ENCODE data around the gene DAB2IP. TPM values are rescaled to one million over a fixed set of nuclear protein-coding genes. Genes with fewer than 3 reads are reported as not detected.
"Not testable (repeated sequence)": the region's sequence is repeated elsewhere in the genome, so short reads cannot be mapped to it uniquely, and the experiment has no call there.

Gene DAB2IP
- polyA plus RNA-seq, 4 donors = 13.8 to 39.0 (median 28.3) TPM

DNA sequence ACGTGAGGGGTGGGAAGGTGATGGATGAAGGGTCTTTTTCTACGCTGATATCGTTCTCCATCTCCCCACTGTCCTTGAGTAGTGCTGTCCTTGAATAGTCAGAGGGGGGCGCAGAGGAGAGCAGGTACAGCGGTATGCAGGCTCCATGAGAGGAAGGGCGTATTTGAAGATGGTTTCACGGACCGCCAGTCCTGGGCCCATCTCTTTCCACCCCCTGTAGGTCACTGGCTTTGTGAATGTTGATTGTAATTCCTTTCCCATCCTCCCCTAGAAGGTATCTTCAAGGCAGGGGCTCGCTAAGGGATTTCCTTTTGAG lies 40.8 kb upstream of the DAB2IP start:
- Histone ChIP-seq H3K27me3 (ENCODE audit: control insufficient read depth in 3 of 3, insufficient read depth in 3 of 3, low read length in 3 of 3) (no peaks in the 10 kb centered on the region), H3K9me3 (ENCODE audit: control insufficient read depth in 2 of 2, insufficient read depth in 1 of 2, low read depth in 1 of 2, low read length in 1 of 2) (no peaks in the 10 kb centered on the region), H3K27ac (ENCODE audit: low read depth in 1 of 3, low read length in 2 of 3) (no peak overlapping the region), H3K36me3 (ENCODE audit: control insufficient read depth in 3 of 3, insufficient read depth in 2 of 3, low read depth in 1 of 3, low read length in 3 of 3) (no peaks in the 10 kb centered on the region), H3K4me1 (ENCODE audit: control insufficient read depth in 3 of 3, insufficient read depth in 2 of 3, low read depth in 1 of 3, low read length in 2 of 3) (peaks cover 0 to 16% (median 3%) of the 10 kb centered on the region in 3 donors), H3K4me3 (ENCODE audit: low read depth in 1 of 3, low read length in 3 of 3) (no peak overlapping the region)
- FAIRE-seq = no peak
- no peak for DNase-seq
- 76 to 87% (median 86%) methylated on average over 9 of the region's 9 CpGs for WGBS, 3 donors

DNA sequence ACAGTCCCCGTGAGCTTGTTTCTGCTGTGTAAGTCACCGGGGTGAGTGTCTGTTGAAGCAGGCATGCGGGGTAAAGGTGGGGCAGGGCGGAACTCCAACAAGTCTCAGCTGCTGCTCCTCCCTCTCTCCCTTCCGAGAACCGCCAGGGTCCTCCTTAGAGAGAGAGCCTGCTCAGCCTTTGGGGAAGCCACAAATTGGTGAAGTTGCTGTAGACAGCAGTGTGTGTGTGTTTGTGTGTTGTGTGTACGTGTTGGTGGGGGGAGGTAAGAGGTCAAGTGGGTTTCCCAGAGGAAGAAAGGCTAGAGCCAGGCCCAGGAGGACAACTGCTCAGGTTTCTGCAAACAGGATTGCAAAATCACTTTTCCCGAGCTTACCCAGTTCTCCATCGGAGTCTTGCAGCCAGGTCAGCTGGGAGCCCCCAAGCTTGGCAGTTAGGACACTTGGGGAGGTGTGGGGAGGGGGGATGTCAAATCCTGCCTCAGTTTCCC lies 38.9 kb upstream of the DAB2IP start:
- no peaks in the 10 kb centered on the region for H3K36me3 ChIP-seq (ENCODE audit: control insufficient read depth in 3 of 3, insufficient read depth in 2 of 3, low read depth in 1 of 3, low read length in 3 of 3)
- 5 to 26% (median 8%) methylated on average over 9 of the region's 9 CpGs for WGBS, 3 donors
- no peak for FAIRE-seq

GRCh38 chr9:121613009-121613752 lies 38.3 kb upstream of the DAB2IP start:
- no peak for FAIRE-seq
- H3K36me3 ChIP-seq (ENCODE audit: control insufficient read depth in 3 of 3, insufficient read depth in 2 of 3, low read depth in 1 of 3, low read length in 3 of 3) = no peaks in the 10 kb centered on the region
- no peaks in the 10 kb centered on the region for H3K27me3 ChIP-seq (ENCODE audit: control insufficient read depth in 3 of 3, insufficient read depth in 3 of 3, low read length in 3 of 3)
- WGBS, 3 donors = 45 to 57% (median 46%) methylated on average over 11 of the region's 11 CpGs
- H3K4me3 ChIP-seq (ENCODE audit: low read depth in 1 of 3, low read length in 3 of 3) = no peak overlapping the region
- H3K4me1 ChIP-seq (ENCODE audit: control insufficient read depth in 3 of 3, insufficient read depth in 2 of 3, low read depth in 1 of 3, low read length in 2 of 3) = peaks cover 0 to 16% (median 3%) of the 10 kb centered on the region in 3 donors
- no peak for DNase-seq
- no peak overlapping the region for H3K27ac ChIP-seq (ENCODE audit: low read depth in 1 of 3, low read length in 2 of 3)
- no peaks in the 10 kb centered on the region for H3K9me3 ChIP-seq (ENCODE audit: control insufficient read depth in 2 of 2, insufficient read depth in 1 of 2, low read depth in 1 of 2, low read length in 1 of 2)

More for the DNA sequence above, 38.9 kb upstream of the DAB2IP start:
- Histone ChIP-seq H3K4me3 (ENCODE audit: low read depth in 1 of 3, low read length in 3 of 3) (no peak overlapping the region), H3K27ac (ENCODE audit: low read depth in 1 of 3, low read length in 2 of 3) (no peak overlapping the region), H3K27me3 (ENCODE audit: control insufficient read depth in 3 of 3, insufficient read depth in 3 of 3, low read length in 3 of 3) (no peaks in the 10 kb centered on the region), H3K9me3 (ENCODE audit: control insufficient read depth in 2 of 2, insufficient read depth in 1 of 2, low read depth in 1 of 2, low read length in 1 of 2) (no peaks in the 10 kb centered on the region), H3K4me1 (ENCODE audit: control insufficient read depth in 3 of 3, insufficient read depth in 2 of 3, low read depth in 1 of 3, low read length in 2 of 3) (peaks cover 0 to 16% (median 3%) of the 10 kb centered on the region in 3 donors)
- DNase-seq = peak; percentile 40 to 85

- H3K27me3 ChIP-seq (ENCODE audit: control insufficient read depth in 3 of 3, insufficient read depth in 3 of 3, low read length in 3 of 3) = no peaks in the 10 kb centered on the region
Observed at GRCh38 chr9:121616123-121616755, 35.2 kb upstream of the DAB2IP start.

DNA sequence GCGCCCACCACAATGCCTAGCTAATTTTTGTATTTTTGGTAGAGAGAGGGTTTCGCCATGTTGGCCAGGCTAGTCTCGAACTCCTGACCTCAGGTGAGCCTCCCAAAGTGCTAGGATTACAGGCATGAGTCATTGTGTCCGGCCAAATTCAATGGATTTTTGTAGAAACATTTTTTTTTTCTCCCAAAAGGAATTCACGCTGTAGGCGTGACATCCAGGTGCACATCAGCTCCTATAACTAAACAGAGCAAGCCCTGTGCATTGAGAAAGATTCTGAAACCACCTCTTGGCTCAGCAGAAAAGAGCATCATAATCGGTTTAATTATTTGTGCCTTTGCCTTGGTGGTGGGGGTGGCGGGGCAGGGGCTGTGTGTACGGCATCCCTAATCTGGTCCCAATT lies 32.9 kb upstream of the DAB2IP start:
- no peak for FAIRE-seq
- Histone ChIP-seq H3K4me3 (ENCODE audit: low read depth in 1 of 3, low read length in 3 of 3) (no peak overlapping the region), H3K4me1 (ENCODE audit: control insufficient read depth in 3 of 3, insufficient read depth in 2 of 3, low read depth in 1 of 3, low read length in 2 of 3) (peaks cover 0 to 4% (median 0%) of the 10 kb centered on the region in 3 donors), H3K27ac (ENCODE audit: low read depth in 1 of 3, low read length in 2 of 3) (no peak overlapping the region), H3K36me3 (ENCODE audit: control insufficient read depth in 3 of 3, insufficient read depth in 2 of 3, low read depth in 1 of 3, low read length in 3 of 3) (no peaks in the 10 kb centered on the region), H3K27me3 (ENCODE audit: control insufficient read depth in 3 of 3, insufficient read depth in 3 of 3, low read length in 3 of 3) (no peaks in the 10 kb centered on the region), H3K9me3 (ENCODE audit: control insufficient read depth in 2 of 2, insufficient read depth in 1 of 2, low read depth in 1 of 2, low read length in 1 of 2) (no peaks in the 10 kb centered on the region)
- DNase-seq = no peak
- 80 to 87% (median 84%) methylated on average over 9 of the region's 9 CpGs for WGBS, 3 donors

More at GRCh38 chr9:121616123-121616755, 35.2 kb upstream of the DAB2IP start:
- no peak overlapping the region for H3K27ac ChIP-seq (ENCODE audit: low read depth in 1 of 3, low read length in 2 of 3)
- no peaks in the 10 kb centered on the region for H3K9me3 ChIP-seq (ENCODE audit: control insufficient read depth in 2 of 2, insufficient read depth in 1 of 2, low read depth in 1 of 2, low read length in 1 of 2)
- no peaks in the 10 kb centered on the region for H3K36me3 ChIP-seq (ENCODE audit: control insufficient read depth in 3 of 3, insufficient read depth in 2 of 3, low read depth in 1 of 3, low read length in 3 of 3)
- no peak for FAIRE-seq
- WGBS, 3 donors = 84 to 87% (median 85%) methylated on average over 14 of the region's 14 CpGs
- no peak overlapping the region for H3K4me3 ChIP-seq (ENCODE audit: low read depth in 1 of 3, low read length in 3 of 3)
- H3K4me1 ChIP-seq (ENCODE audit: control insufficient read depth in 3 of 3, insufficient read depth in 2 of 3, low read depth in 1 of 3, low read length in 2 of 3) = peaks cover 0 to 10% (median 3%) of the 10 kb centered on the region in 3 donors
- DNase-seq = no peak

DNA sequence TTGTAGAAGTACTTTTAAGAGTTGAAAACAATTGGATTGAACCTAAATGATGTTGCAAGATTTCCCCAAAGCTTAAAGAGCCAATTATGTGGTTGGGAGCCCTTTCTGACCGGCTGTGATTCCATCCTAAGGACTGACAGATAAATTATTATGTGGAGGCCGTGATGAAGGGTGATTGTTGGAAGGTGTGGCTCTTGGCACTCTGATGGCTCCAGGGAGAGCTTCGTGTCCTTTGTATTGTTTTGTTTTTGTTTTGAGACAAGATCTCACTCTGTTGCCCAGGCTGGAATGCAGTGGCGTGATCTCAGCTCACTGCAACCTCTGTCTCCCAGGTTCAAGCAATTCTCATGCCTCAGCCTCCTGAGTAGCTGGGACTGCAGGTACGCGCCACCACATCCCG lies 32.5 kb upstream of the DAB2IP start:
- H3K27ac ChIP-seq (ENCODE audit: low read depth in 1 of 3, low read length in 2 of 3); H3K36me3 ChIP-seq (ENCODE audit: control insufficient read depth in 3 of 3, insufficient read depth in 2 of 3, low read depth in 1 of 3, low read length in 3 of 3); H3K4me1 ChIP-seq (ENCODE audit: control insufficient read depth in 3 of 3, insufficient read depth in 2 of 3, low read depth in 1 of 3, low read length in 2 of 3); H3K4me3 ChIP-seq (ENCODE audit: low read depth in 1 of 3, low read length in 3 of 3); H3K9me3 ChIP-seq (ENCODE audit: control insufficient read depth in 2 of 2, insufficient read depth in 1 of 2, low read depth in 1 of 2, low read length in 1 of 2); FAIRE-seq; DNase-seq; H3K27me3 ChIP-seq (ENCODE audit: control insufficient read depth in 3 of 3, insufficient read depth in 3 of 3, low read length in 3 of 3): not testable (repeated sequence)
- 78 to 86% (median 80%) methylated on average over 7 of the region's 7 CpGs for WGBS, 3 donors

GRCh38 chr9:121619545-121620324 lies 31.7 kb upstream of the DAB2IP start:
- DNase-seq (no peak), FAIRE-seq (no peak)
- Histone ChIP-seq H3K4me1 (ENCODE audit: control insufficient read depth in 3 of 3, insufficient read depth in 2 of 3, low read depth in 1 of 3, low read length in 2 of 3) (peaks cover 0 to 4% (median 0%) of the 10 kb centered on the region in 3 donors), H3K9me3 (ENCODE audit: control insufficient read depth in 2 of 2, insufficient read depth in 1 of 2, low read depth in 1 of 2, low read length in 1 of 2) (no peaks in the 10 kb centered on the region), H3K27ac (ENCODE audit: low read depth in 1 of 3, low read length in 2 of 3) (peak overlapping the region in 1 of 3 donors; percentile 59), H3K36me3 (ENCODE audit: control insufficient read depth in 3 of 3, insufficient read depth in 2 of 3, low read depth in 1 of 3, low read length in 3 of 3) (no peaks in the 10 kb centered on the region), H3K4me3 (ENCODE audit: low read depth in 1 of 3, low read length in 3 of 3) (no peak overlapping the region), H3K27me3 (ENCODE audit: control insufficient read depth in 3 of 3, insufficient read depth in 3 of 3, low read length in 3 of 3) (no peaks in the 10 kb centered on the region)
- WGBS, 3 donors = 79 to 80% (median 80%) methylated on average over 11 of the region's 11 CpGs

DNA sequence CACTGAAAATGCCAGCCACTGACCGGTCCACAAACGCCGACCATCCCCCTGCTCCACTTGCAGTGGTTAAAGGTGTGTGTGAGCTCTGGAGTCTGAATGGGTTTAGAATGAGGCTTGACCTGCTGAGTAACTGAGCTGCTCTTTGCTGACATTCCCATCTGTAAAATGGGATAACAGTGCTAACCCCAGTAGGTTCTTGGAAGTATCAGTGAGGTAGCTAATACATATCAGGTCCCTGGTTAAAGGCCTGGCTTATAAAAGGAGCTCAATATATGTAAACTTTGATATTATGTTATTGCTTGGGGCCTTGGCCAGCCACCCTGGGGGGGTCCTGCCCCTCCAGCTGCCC lies 31.1 kb upstream of the DAB2IP start:
- DNase-seq = no peak
- Histone ChIP-seq H3K9me3 (ENCODE audit: control insufficient read depth in 2 of 2, insufficient read depth in 1 of 2, low read depth in 1 of 2, low read length in 1 of 2) (no peaks in the 10 kb centered on the region), H3K4me3 (ENCODE audit: low read depth in 1 of 3, low read length in 3 of 3) (no peak overlapping the region), H3K27ac (ENCODE audit: low read depth in 1 of 3, low read length in 2 of 3) (no peak overlapping the region), H3K36me3 (ENCODE audit: control insufficient read depth in 3 of 3, insufficient read depth in 2 of 3, low read depth in 1 of 3, low read length in 3 of 3) (no peaks in the 10 kb centered on the region), H3K27me3 (ENCODE audit: control insufficient read depth in 3 of 3, insufficient read depth in 3 of 3, low read length in 3 of 3) (no peaks in the 10 kb centered on the region), H3K4me1 (ENCODE audit: control insufficient read depth in 3 of 3, insufficient read depth in 2 of 3, low read depth in 1 of 3, low read length in 2 of 3) (peaks cover 0 to 4% (median 0%) of the 10 kb centered on the region in 3 donors)
- FAIRE-seq = no peak
- WGBS, 3 donors = 83 to 100% (median 98%) methylated on average over 3 of the region's 3 CpGs
